ENCODE measurements around the gene EDC3.

DNA sequence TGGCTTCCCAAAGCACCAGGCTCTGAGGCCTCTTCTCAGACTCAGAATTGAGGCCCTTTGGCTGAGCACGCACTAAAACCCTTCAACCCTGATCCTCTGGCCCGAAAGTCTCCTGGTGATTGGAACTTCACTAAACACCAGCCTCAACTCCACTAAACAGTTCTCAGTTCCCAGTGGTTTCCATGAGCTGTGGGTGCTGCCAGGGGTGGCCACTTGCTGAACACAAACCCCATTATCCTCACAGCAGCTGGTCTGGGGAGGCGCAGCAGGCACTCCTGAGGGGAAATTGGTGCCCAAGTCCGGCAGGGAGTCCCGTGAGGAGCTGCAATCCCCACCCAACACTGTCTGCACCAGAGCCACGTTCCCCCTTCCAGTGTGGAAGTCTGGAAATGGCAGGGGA lies 84.0 kb downstream of the EDC3 start:
- no peak for TF ChIP-seq NR3C1 (IDR thresholded peaks at IDR 0.05)
- TF ChIP-seq, protein P1, sequence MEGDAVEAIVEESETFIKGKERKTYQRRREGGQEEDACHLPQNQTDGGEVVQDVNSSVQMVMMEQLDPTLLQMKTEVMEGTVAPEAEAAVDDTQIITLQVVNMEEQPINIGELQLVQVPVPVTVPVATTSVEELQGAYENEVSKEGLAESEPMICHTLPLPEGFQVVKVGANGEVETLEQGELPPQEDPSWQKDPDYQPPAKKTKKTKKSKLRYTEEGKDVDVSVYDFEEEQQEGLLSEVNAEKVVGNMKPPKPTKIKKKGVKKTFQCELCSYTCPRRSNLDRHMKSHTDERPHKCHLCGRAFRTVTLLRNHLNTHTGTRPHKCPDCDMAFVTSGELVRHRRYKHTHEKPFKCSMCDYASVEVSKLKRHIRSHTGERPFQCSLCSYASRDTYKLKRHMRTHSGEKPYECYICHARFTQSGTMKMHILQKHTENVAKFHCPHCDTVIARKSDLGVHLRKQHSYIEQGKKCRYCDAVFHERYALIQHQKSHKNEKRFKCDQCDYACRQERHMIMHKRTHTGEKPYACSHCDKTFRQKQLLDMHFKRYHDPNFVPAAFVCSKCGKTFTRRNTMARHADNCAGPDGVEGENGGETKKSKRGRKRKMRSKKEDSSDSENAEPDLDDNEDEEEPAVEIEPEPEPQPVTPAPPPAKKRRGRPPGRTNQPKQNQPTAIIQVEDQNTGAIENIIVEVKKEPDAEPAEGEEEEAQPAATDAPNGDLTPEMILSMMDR (IDR thresholded peaks at IDR 0.05) = no peak
- no peak for TF ChIP-seq EP300 (IDR thresholded peaks at IDR 0.05)
- no peak for TF ChIP-seq POLR2A (IDR thresholded peaks at IDR 0.05; ENCODE audit: low read length)
- TF ChIP-seq JUN (IDR thresholded peaks at IDR 0.05) = no peak
- TF ChIP-seq RCOR1 (IDR thresholded peaks at IDR 0.05; ENCODE audit: low read depth, low read length) = no peak
- no peak for TF ChIP-seq GATA3 (IDR thresholded peaks at IDR 0.05; ENCODE audit: borderline replicate concordance)
- TF ChIP-seq, protein P2, sequence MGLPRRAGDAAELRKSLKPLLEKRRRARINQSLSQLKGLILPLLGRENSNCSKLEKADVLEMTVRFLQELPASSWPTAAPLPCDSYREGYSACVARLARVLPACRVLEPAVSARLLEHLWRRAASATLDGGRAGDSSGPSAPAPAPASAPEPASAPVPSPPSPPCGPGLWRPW (IDR thresholded peaks at IDR 0.05) = no peak
- TF ChIP-seq, protein P3, sequence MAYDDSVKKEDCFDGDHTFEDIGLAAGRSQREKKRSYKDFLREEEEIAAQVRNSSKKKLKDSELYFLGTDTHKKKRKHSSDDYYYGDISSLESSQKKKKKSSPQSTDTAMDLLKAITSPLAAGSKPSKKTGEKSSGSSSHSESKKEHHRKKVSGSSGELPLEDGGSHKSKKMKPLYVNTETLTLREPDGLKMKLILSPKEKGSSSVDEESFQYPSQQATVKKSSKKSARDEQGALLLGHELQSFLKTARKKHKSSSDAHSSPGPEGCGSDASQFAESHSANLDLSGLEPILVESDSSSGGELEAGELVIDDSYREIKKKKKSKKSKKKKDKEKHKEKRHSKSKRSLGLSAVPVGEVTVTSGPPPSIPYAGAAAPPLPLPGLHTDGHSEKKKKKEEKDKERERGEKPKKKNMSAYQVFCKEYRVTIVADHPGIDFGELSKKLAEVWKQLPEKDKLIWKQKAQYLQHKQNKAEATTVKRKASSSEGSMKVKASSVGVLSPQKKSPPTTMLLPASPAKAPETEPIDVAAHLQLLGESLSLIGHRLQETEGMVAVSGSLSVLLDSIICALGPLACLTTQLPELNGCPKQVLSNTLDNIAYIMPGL (CRISPR knock-in tag; IDR thresholded peaks at IDR 0.05; ENCODE audit: borderline replicate concordance) = no peak

Data from A549 (cell line).